ENCODE measurements around the gene ARMC2.

DNA sequence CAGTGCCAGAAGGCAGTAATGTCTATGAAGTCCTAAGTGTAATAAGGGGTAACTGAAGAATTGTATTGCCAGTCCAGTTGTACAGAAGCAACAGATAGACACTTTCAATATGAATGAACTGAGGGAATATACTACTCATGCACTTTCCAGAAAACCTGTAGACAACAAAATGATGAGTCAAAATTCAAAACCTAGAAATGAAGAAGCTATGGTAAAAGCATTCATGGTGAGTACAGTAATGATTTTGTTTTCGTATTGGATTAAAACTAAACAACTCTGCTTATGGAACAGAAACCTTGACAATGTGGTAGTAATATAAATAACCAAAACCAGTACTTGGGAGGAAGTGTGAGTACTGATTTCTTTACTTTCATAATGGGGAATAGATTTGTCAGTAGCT, 35.0 kb downstream of the ARMC2 start:
- TF ChIP-seq, protein P1, sequence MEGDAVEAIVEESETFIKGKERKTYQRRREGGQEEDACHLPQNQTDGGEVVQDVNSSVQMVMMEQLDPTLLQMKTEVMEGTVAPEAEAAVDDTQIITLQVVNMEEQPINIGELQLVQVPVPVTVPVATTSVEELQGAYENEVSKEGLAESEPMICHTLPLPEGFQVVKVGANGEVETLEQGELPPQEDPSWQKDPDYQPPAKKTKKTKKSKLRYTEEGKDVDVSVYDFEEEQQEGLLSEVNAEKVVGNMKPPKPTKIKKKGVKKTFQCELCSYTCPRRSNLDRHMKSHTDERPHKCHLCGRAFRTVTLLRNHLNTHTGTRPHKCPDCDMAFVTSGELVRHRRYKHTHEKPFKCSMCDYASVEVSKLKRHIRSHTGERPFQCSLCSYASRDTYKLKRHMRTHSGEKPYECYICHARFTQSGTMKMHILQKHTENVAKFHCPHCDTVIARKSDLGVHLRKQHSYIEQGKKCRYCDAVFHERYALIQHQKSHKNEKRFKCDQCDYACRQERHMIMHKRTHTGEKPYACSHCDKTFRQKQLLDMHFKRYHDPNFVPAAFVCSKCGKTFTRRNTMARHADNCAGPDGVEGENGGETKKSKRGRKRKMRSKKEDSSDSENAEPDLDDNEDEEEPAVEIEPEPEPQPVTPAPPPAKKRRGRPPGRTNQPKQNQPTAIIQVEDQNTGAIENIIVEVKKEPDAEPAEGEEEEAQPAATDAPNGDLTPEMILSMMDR (IDR thresholded peaks at IDR 0.05): no peak
- no peak for TF ChIP-seq EP300 (IDR thresholded peaks at IDR 0.05)
